ENCODE data around the gene DLGAP3.

DLGAP3 gene

DNA sequence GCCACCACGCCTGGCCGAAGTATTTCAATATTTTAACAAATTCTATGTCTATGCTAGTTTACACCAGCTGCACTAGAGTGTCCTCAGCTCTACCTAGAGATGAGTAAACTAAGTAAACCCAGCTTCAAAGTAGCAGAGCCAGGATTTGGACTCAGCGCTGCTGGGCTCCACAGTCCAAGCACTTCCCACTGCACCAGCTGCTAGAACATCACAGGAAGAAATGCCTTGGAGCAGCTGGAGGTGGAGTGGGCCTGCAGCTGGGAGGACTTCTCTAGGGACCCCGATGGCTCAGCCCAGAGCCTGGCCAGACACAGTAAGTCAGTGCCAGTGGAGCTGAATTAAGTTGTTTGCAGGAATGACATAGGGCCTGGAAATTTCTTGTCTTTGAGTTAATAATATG, 59.7 kb downstream of the DLGAP3 start:
- intact Hi-C loops (cut with DNase I) = loop anchor here (5.0 kb wide), 1 partner anchor 53 kb away; no protein-coding TSS in a partner anchor
- peak in 2 of 10 donors; percentile 76 to 88 for DNase-seq

GRCh38 chr1:34868230-34869049, 61.0 kb downstream of the DLGAP3 start:
- peak in 1 of 10 donors; percentile 68 for DNase-seq
- intact Hi-C loops (cut with DNase I) = no loop called here

DNA sequence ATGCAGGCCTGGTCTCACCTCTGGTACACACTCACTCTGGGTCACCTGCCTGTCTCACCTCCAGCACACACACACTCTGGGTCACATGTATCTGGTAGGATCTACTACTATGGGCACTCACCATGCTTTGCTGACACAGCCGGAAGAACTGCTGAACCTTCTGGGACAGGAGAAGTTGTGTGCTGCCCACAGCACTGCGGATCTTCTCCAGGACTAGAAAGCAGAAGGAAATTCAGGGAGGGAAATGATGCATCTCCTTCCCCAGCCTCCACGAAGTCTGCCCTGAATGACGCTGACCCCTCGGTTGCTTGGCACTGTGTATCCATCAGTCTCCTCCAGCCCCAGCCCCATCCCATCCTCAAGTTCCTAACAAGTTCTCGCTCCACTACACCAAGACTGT, 62.0 kb downstream of the DLGAP3 start:
- peak in 1 of 10 donors; percentile 55 for DNase-seq
- intact Hi-C loops (cut with DNase I) = no loop called here

DNA sequence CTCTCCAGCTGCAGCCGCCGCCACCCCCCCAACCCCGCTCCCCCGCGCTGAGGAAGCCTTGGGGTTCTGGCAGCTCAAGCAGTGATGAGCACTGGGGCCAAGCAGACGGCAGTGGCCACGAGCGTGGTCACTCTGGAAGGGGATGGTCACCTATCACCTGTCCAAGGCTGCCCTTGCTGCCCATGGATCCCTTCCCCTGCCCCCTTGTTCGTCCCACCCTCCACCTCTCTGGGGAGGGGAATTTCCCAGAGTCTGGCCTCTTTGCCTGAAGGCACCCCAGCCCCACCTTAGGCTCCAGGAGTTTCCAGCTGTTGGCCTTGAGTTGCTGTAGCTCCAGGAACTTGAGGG, 62.7 kb downstream of the DLGAP3 start:
- intact Hi-C loops (cut with DNase I) = no loop called here

DNA sequence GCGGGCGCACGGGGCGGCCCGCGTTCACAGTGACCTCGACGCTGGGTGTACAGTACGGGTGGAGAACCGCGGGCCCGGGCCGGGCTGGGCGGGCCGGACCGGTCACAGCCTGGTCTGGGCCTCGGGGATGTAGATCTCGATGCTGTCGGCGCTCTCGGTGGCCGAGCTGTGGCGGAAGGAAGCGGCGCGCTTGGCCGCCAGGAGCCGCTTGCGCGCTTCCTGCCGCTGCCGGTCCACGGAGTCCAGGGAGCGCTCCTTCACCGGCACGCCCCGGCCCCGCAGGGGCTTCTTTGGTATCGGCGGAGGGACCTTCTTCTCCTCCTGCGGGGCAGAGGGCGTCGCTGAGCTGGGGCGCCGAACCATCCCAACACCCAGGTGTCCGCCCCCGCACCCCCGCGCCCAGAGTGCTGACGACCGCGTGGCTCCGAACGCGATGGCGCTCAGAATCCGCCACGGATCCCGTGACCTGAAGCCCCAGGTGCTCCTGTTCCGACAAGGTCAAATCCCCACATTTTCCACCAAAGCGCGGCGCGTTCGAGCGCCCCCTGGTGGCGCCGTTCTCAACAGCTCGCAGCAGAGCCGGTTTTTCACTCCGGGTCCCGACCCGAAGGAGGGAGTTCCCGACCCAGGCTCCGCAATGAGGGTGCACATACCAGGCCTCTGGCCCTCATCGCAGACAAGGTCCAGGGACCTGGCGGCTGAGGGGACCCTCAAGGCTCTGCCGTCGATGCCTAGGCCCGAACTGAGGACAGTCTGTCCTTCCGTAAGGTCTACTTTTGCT, 63.3 kb downstream of the DLGAP3 start:
- intact Hi-C loops (cut with DNase I) = no loop called here
- DNase-seq = peak; percentile 68 to 97 (median 82)

More for the DNA sequence above, 62.7 kb downstream of the DLGAP3 start:
- DNase-seq = no peak

- DNase-seq = no peak
- intact Hi-C loops (cut with DNase I) = no loop called here
Measured at GRCh38 chr1:34865573-34865972, 63.9 kb downstream of the DLGAP3 start.

- DNase-seq = no peak
- intact Hi-C loops (cut with DNase I) = no loop called here
Measured at GRCh38 chr1:34864759-34865158, 64.7 kb downstream of the DLGAP3 start.

DNA sequence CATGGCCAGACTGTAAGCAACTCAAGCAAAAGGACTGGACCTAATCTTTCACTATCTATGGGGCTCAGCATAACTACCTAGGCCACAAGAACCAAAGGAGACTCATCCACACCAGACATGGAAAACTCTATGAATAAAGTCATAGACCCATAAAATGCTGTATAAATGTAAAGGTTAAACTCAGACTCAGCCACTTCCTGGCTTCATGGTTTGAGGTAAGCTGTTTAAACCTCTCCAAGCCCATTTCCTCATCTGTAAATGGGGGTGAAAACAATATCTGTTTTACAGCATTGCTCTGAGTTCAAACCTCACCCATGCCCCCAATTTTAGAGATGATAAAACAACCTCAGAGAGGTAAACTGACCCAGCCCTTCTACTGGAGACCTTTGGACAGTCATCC, 65.9 kb downstream of the DLGAP3 start:
- no peak for DNase-seq
- intact Hi-C loops (cut with DNase I) = no loop called here

DNA sequence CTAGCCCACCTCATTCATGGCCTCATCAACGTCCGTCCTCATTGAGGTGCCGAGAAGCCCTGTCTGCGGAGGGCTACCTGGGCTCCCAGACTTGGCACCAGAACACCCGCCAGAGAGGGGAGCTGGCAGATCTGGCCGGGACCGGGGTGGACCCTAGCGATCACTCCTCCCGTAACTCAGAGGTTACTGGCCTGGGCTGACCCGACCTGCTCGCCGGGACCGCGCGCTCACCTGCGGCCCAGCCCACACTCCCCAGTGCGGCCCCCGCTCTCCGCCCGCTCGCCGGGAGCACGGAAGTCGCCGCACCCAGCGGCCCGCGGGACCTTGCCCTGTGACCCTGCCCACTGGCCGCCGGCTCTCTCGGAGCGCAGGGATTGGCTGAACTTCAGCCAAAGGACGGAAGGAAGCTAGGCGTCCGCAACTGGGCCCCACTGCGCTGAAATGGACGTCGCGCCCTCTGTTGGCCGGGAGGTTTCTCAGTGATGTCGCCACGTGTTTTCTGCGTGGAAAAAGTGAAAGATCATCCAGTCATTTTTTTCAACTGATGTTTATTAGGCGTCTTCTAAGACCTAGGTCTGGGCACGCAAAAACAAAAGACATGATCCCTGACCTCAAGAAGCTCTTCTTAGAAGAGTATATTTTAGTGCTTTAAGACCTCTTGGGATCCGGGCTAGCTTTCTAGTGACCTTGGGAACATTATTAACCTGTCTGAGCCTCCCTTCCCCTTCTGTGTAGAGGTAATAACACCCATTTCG, 69.8 kb downstream of the DLGAP3 start, which contains the start of gene SMIM12:
Gene SMIM12, minus strand, starts transcription at position 304 of the 755 bp plus-strand sequence. CDS start 3,772 bp downstream, outside the sequence.
- intact Hi-C loops (cut with DNase I) = loop anchor here (10.0 kb wide), 2 partner anchors 125 to 175 kb away; partner anchors contain the start of genes TMEM35B and ZMYM6
- DNase-seq = peak; percentile 90 to 99 (median 94)

GRCh38 chr1:34858901-34859445, 70.5 kb downstream of the DLGAP3 start:
- DNase-seq = peak in 1 of 10 donors; percentile 83
- intact Hi-C loops (cut with DNase I) = loop anchor here (10.0 kb wide), 2 partner anchors 126 to 176 kb away; partner anchors contain the start of genes TMEM35B and ZMYM6

DNA sequence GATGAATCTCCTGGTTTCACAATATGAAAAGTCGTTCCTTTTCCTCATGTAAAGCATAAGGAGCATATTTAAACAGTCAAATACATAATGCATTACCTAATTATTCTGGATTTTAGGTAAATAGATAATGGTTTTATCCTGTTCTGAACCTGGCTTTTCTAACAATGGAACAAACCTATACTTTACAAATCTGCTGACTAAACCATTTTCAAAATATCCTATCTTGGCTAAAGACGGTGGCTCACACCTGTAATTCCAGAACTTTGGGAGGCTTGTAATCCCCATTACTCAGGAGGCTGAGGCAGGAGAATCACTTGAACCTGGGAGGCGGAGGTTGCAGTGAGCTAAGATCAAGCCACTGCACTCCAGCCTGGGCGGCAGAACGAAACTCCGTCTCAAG, 72.8 kb downstream of the DLGAP3 start:
- intact Hi-C loops (cut with DNase I) = loop anchor here (10.0 kb wide), 2 partner anchors 128 to 178 kb away; partner anchors contain the start of genes TMEM35B and ZMYM6
- no peak for DNase-seq

GRCh38 chr1:34852677-34853217, 76.7 kb downstream of the DLGAP3 start:
- intact Hi-C loops (cut with DNase I) = loop anchor here (1.0 to 10.0 kb wide), 4 partner anchors 66 to 340 kb away; partner anchors contain the start of genes SFPQ, TMEM35B and ZMYM6
- DNase-seq = peak; percentile 85 to 99 (median 90)

GRCh38 chr1:34851431-34852105, 77.9 kb downstream of the DLGAP3 start:
- intact Hi-C loops (cut with DNase I) = loop anchor here (1.0 to 10.0 kb wide), 4 partner anchors 65 to 341 kb away; partner anchors contain the start of genes SFPQ, TMEM35B and ZMYM6
- DNase-seq = peak in 2 of 10 donors; percentile 35 to 77

DNA sequence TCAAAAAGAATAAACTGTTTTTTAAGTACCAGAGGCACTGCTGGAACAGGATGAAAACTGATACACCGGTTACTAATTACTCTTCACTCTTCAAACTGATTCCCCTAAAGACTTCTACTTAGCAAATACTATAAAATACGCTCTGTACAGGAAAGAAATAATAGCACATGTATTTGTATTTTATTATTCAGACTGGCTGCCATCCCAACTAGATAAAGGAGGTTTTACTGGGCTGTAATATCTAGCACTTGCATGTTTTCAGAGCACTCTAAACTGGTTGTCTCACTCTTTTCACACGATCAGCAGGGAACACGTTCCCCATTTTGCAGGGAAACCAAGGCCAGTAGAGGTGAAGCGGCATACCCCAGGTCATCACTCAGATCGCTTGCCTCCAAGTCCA, 79.1 kb downstream of the DLGAP3 start:
- DNase-seq = peak in 1 of 10 donors; percentile 18
- intact Hi-C loops (cut with DNase I) = loop anchor here (5.0 to 10.0 kb wide), 3 partner anchors 134 to 342 kb away; partner anchors contain the start of genes SFPQ, TMEM35B and ZMYM6

- intact Hi-C loops (cut with DNase I) = no loop called here
- DNase-seq = peak in 1 of 10 donors; percentile 53
Measured at GRCh38 chr1:34847094-34847493, 82.4 kb downstream of the DLGAP3 start.

- peak in 1 of 10 donors; percentile 36 for DNase-seq
- intact Hi-C loops (cut with DNase I) = no loop called here
Measured at GRCh38 chr1:34846265-34846664, 83.2 kb downstream of the DLGAP3 start.

DNA sequence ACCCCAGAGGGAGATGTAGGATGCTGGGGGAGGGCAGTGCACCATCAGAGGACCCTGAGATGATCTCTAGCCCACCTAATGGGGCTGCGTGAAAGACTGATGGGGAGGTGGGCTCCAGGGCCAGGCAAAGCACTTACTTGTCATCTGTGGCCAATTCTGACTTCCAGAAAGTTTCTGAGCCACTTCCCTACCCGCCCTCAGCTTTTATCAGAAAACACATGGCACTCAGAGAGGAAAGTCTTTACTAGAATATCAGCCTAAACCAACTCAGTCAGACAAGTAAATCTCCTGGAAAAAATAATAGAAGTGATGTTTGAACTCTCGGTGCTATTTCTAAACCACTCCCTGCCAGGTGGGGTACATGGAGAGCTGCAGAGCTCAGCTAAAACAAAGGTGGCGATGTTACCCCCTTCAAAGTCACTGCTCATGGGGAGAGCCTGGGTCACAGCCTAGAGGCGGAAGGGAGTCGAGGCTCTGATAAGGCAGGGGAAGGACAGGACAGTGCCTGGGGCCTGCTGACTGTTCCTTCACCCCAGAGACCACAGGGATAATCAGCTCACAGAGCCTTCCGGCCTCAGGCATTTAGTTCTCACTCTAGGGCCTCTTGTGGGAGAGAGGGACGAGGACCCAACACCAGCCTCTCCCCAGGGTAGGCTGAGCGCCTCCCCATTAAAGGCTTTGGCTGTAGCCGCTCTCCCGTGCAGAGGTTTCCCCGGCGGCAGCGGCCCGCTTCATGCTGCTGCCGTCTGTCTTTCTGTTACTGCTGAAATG, 84.1 kb downstream of the DLGAP3 start:
- peak in 1 of 10 donors; percentile 59 for DNase-seq

GRCh38 chr1:34844252-34844634, 85.2 kb downstream of the DLGAP3 start:
- intact Hi-C loops (cut with DNase I) = no loop called here
- DNase-seq = peak in 2 of 10 donors; percentile 44 to 82

More for the DNA sequence above, 84.1 kb downstream of the DLGAP3 start:
- intact Hi-C loops (cut with DNase I) = no loop called here

All from posterior cingulate gyrus (tissue), 11 donors.